K562 treated with DMSO at 1 percent for 12 hours (cell line): ENCODE measurements around the gene LCE1B. TPM values are rescaled to one million over a fixed set of nuclear protein-coding genes. Genes with fewer than 3 reads are reported as not detected.

Source experiments
- total RNA-seq: library from RNA; unstranded; fragments of 300-600 nt; gene quantifications from 2 replicates; pipeline ENCODE4 v1.2.3, GENCODE V29; 2022; ENCODE audit not compliant: insufficient read depth

The LCE1B gene
- total RNA-seq, result not detected in 2 replicates

GRCh38 chr1:152811671-152812070, at the start of gene LCE1B:
Gene LCE1B (plus strand): TSS chr1:152811971. CDS start chr1:152812447, 476 bp downstream.

GRCh38 chr1:152774875-152775274, 36.9 kb upstream of the LCE1B start, which contains the start of gene LCE1F:
Gene LCE1F (plus strand): TSS chr1:152775140. CDS start chr1:152776372, 1,232 bp downstream.

GRCh38 chr1:152786077-152786476, 25.7 kb upstream of the LCE1B start, which contains the start of gene LCE1E:
Gene LCE1E (plus strand): TSS chr1:152786257. CDS start chr1:152787300, 1,043 bp downstream.

GRCh38 chr1:152796421-152796820, 15.3 kb upstream of the LCE1B start, which contains the start of gene LCE1D:
Gene LCE1D (plus strand): TSS chr1:152796721. CDS start chr1:152797795, 1,074 bp downstream.

GRCh38 chr1:152806576-152806975, 5.2 kb upstream of the LCE1B start, which contains the start of gene LCE1C:
Gene LCE1C (minus strand): TSS chr1:152806651. CDS start chr1:152805478, 1,173 bp downstream.

GRCh38 chr1:152827173-152827572, 15.4 kb downstream of the LCE1B start, which contains the start of gene LCE1A:
Gene LCE1A (plus strand): TSS chr1:152827473. CDS start chr1:152827473, 0 bp downstream.

GRCh38 chr1:152842556-152842955, 30.8 kb downstream of the LCE1B start, which contains the start of gene LCE6A:
Gene LCE6A (plus strand): TSS chr1:152842856. CDS start chr1:152843521, 665 bp downstream.

GRCh38 chr1:152859696-152860095, 47.9 kb downstream of the LCE1B start, which contains the start of gene LCE7A:
Gene LCE7A (plus strand): TSS chr1:152859996. CDS start chr1:152860698, 702 bp downstream.

Other genes with a start within 250 kb of the LCE1B start
- gene LCE3E, start 245.2 kb upstream of the LCE1B start, total RNA-seq, result not detected in 2 replicates
- not detected in 2 replicates for gene LCE3D, start 231.5 kb upstream of the LCE1B start, total RNA-seq
- not detected in 2 replicates for gene LCE3C, start 211.7 kb upstream of the LCE1B start, total RNA-seq
- not detected in 2 replicates for gene LCE3B, start 198.2 kb upstream of the LCE1B start, total RNA-seq
- not detected in 2 replicates for gene LCE3A, start 188.9 kb upstream of the LCE1B start, total RNA-seq
- gene LCE2D, start 148.6 kb upstream of the LCE1B start, total RNA-seq, result not detected in 2 replicates
- gene LCE2C, start 136.7 kb upstream of the LCE1B start, total RNA-seq, result not detected in 2 replicates
- not detected in 2 replicates for gene LCE2B, start 125.8 kb upstream of the LCE1B start, total RNA-seq
- not detected in 2 replicates for gene LCE2A, start 113.6 kb upstream of the LCE1B start, total RNA-seq
- gene LCE4A, start 103.8 kb upstream of the LCE1B start, total RNA-seq, result not detected in 2 replicates
- not detected in 2 replicates for gene KPRP, start 53.9 kb upstream of the LCE1B start, total RNA-seq
- not detected in 2 replicates for gene LCE1F, start 36.8 kb upstream of the LCE1B start, total RNA-seq
- not detected in 2 replicates for gene LCE1E, start 25.7 kb upstream of the LCE1B start, total RNA-seq
- not detected in 2 replicates for gene LCE1D, start 15.2 kb upstream of the LCE1B start, total RNA-seq
- not detected in 2 replicates for gene LCE1C, start 5.3 kb upstream of the LCE1B start, total RNA-seq
- not detected in 2 replicates for gene LCE1A, start 15.5 kb downstream of the LCE1B start, total RNA-seq
- not detected in 2 replicates for gene LCE6A, start 30.9 kb downstream of the LCE1B start, total RNA-seq
- not detected in 2 replicates for gene LCE7A, start 48.0 kb downstream of the LCE1B start, total RNA-seq
- not detected in 2 replicates for gene SMCP, start 66.4 kb downstream of the LCE1B start, total RNA-seq
- gene IVL, start 96.6 kb downstream of the LCE1B start, total RNA-seq, result not detected in 2 replicates
- not detected in 2 replicates for gene SPRR5, start 135.2 kb downstream of the LCE1B start, total RNA-seq
- not detected in 2 replicates for gene SPRR4, start 158.7 kb downstream of the LCE1B start, total RNA-seq
- not detected in 2 replicates for gene SPRR1A, start 172.1 kb downstream of the LCE1B start, total RNA-seq
- not detected in 2 replicates for gene SPRR3, start 189.8 kb downstream of the LCE1B start, total RNA-seq
- gene SPRR1B, start 219.2 kb downstream of the LCE1B start, total RNA-seq, result not detected in 2 replicates
- gene SPRR2D, start 229.1 kb downstream of the LCE1B start, total RNA-seq, result 31.6 and 32.8 TPM in 2 replicates
- gene SPRR2A, start 245.5 kb downstream of the LCE1B start, total RNA-seq, result not detected in 2 replicates